H1 (cell line): ENCODE measurements around the gene NEK9. TPM values are rescaled to one million over a fixed set of nuclear protein-coding genes. Genes with fewer than 3 reads are reported as not detected.

Source experiments
- CTCF ChIA-PET: fragments of 300-600 bp; sonication (Branson Sonifier 250); formaldehyde crosslinking; loops from one replicate; lab custom pipeline; 2021; ENCODE audit not compliant: partially characterized antibody; lab: Charles Lee
- POLR2A ChIA-PET: fragments of 300-600 bp; sonication (Branson Sonifier 250); formaldehyde crosslinking; loops from one replicate; lab custom pipeline; 2021; ENCODE audit warnings: inconsistent platforms; ENCODE audit not compliant: partially characterized antibody; lab: Charles Lee
- DNase-seq, 2 experiments: peaks; one replicate each; pipeline versions ENCODE4 v3.0.0 to v3.0.0-alpha.2; 2010 to 2022; ENCODE audit warnings: low spot score in 2 of 2, low read depth in 1 of 2, mixed read lengths in 1 of 2
- FAIRE-seq: peaks from 2 replicates; lab custom pipeline; 2011; peaks lifted over from hg19 to GRCh38; lab: Jason Lieb, UNC
- H2AFZ ChIP-seq: 2 replicates; pipeline ENCODE4 v1.8.1; 2012; ENCODE audit warnings: low read length, inconsistent platforms
- H2AK5ac ChIP-seq: 2 replicates; pipeline ENCODE4 v1.6.1; 2013; ENCODE audit warnings: low read depth, low read length
- H2BK120ac ChIP-seq: replicated peaks from 2 replicates; pipeline ENCODE3; 2013; ENCODE audit warnings: low read depth, low read length, inconsistent platforms
- H2BK12ac ChIP-seq: 2 replicates; pipeline ENCODE4 v1.6.1; 2013; ENCODE audit warnings: low read depth, low read length
- H2BK15ac ChIP-seq: 2 replicates; pipeline ENCODE4 v1.6.1; 2013; ENCODE audit warnings: low read length
- H2BK20ac ChIP-seq: 2 replicates; pipeline ENCODE4 v1.6.1; 2013; ENCODE audit warnings: low read length
- H2BK5ac ChIP-seq: 2 replicates; pipeline ENCODE4 v1.6.1; 2013; ENCODE audit warnings: low read depth, low read length
- H3K14ac ChIP-seq: 2 replicates; pipeline ENCODE4 v1.6.1; 2013; ENCODE audit warnings: inconsistent platforms; ENCODE audit not compliant: insufficient read length
- H3K18ac ChIP-seq: 2 replicates; pipeline ENCODE4 v1.6.1; 2013; ENCODE audit warnings: low read length; ENCODE audit errors: extremely low read depth
- H3K23ac ChIP-seq: 2 replicates; pipeline ENCODE4 v1.6.1; 2013; ENCODE audit warnings: inconsistent platforms; ENCODE audit not compliant: insufficient read length
- H3K23me2 ChIP-seq: 2 replicates; pipeline ENCODE4 v1.6.1; 2013; ENCODE audit warnings: low read depth, low read length
- H3K27ac ChIP-seq: 2 replicates; pipeline ENCODE4 v1.6.1; 2011; ENCODE audit warnings: low read depth, low read length, inconsistent platforms
- H3K27me3 ChIP-seq, 4 experiments: replicated peaks in 1 of 4; 1 replicate in 1 of 4; 2 replicates in 3 of 4; pipeline versions ENCODE4 v1.6.1 to v1.8.1; 2011 to 2013; ENCODE audit warnings: low read length in 3 of 4, mild to moderate bottlenecking in 3 of 4, inconsistent platforms in 2 of 4, mixed read lengths in 2 of 4, moderate library complexity in 1 of 4; ENCODE audit not compliant: control insufficient read depth in 3 of 4, insufficient read depth in 3 of 4; ENCODE audit errors: extremely low read depth in 1 of 4
- H3K36me3 ChIP-seq, 4 experiments: 2 replicates each; pipeline versions ENCODE4 v1.6.1 to v1.8.1; 2011 to 2013; ENCODE audit warnings: mild to moderate bottlenecking in 4 of 4, low read length in 3 of 4, moderate library complexity in 2 of 4, control low read depth in 1 of 4, inconsistent platforms in 1 of 4; ENCODE audit not compliant: insufficient read depth in 4 of 4, control insufficient read depth in 2 of 4
- H3K4ac ChIP-seq: replicated peaks from 2 replicates; pipeline ENCODE3; 2013; ENCODE audit warnings: low read length, low read depth, mixed read lengths, inconsistent platforms; ENCODE audit not compliant: insufficient read length
- H3K4me1 ChIP-seq, 4 experiments: replicated peaks in 1 of 4; 1 replicate in 1 of 4; 2 replicates in 3 of 4; pipeline versions ENCODE4 v1.6.1 to v1.8.1; 2011 to 2013; ENCODE audit warnings: low read length in 3 of 4, inconsistent platforms in 2 of 4, mixed read lengths in 1 of 4; ENCODE audit not compliant: insufficient read depth in 4 of 4, control insufficient read depth in 3 of 4
- H3K4me2 ChIP-seq, 2 experiments: 2 replicates each; pipeline versions ENCODE4 v1.6.1 to v1.8.1; 2011 to 2013; ENCODE audit warnings: low read depth in 2 of 2, low read length in 2 of 2, control low read depth in 1 of 2, inconsistent platforms in 1 of 2, mild to moderate bottlenecking in 1 of 2; ENCODE audit not compliant: insufficient read depth in 1 of 2
- H3K4me3 ChIP-seq, 4 experiments: fragments of 200-600, 300-600 bp in 1 of 4; sonication (generic), shearing (Covaris generic), sonication (Bioruptor Twin) in 1 of 4; 2 replicates each; pipeline versions ENCODE4 v1.5.1 to v1.8.1; 2011 to 2016; ENCODE audit warnings: low read length in 4 of 4, low read depth in 3 of 4, control low read depth in 2 of 4, inconsistent platforms in 2 of 4, mild to moderate bottlenecking in 2 of 4, mixed read lengths in 1 of 4, moderate library complexity in 1 of 4; ENCODE audit not compliant: insufficient read depth in 2 of 4; ENCODE audit errors: extremely low read depth in 1 of 4
- H3K56ac ChIP-seq: replicated peaks from 2 replicates; pipeline ENCODE3; 2013; ENCODE audit warnings: low read depth, mild to moderate bottlenecking, mixed read lengths, low read length, inconsistent platforms; ENCODE audit not compliant: insufficient read length
- H3K79me1 ChIP-seq: 2 replicates; pipeline ENCODE4 v1.6.1; 2013; ENCODE audit warnings: low read depth, low read length, control low read depth
- H3K79me2 ChIP-seq, 2 experiments: 2 replicates each; pipeline versions ENCODE4 v1.6.1 to v1.8.1; 2012 to 2013; ENCODE audit warnings: low read length in 2 of 2, mild to moderate bottlenecking in 2 of 2, inconsistent platforms in 1 of 2; ENCODE audit not compliant: insufficient read depth in 2 of 2, control insufficient read depth in 1 of 2
- H3K9ac ChIP-seq, 4 experiments: replicated peaks in 1 of 4; 1 replicate in 1 of 4; 2 replicates in 3 of 4; pipeline versions ENCODE4 v1.6.1 to v1.8.1; 2011 to 2013; ENCODE audit warnings: low read depth in 3 of 4, low read length in 3 of 4, control low read depth in 2 of 4, mild to moderate bottlenecking in 2 of 4, moderate library complexity in 2 of 4, inconsistent platforms in 1 of 4; ENCODE audit errors: extremely low read depth in 1 of 4
- H3K9me3 ChIP-seq, 2 experiments: 2 replicates each; pipeline versions ENCODE4 v1.6.1 to v1.8.1; 2012 to 2013; ENCODE audit warnings: mild to moderate bottlenecking in 2 of 2, moderate library complexity in 2 of 2, control low read depth in 1 of 2, inconsistent platforms in 1 of 2, low read depth in 1 of 2, low read length in 1 of 2, mixed read lengths in 1 of 2; ENCODE audit not compliant: insufficient read depth in 2 of 2
- H4K20me1 ChIP-seq, 2 experiments: replicated peaks in 1 of 2; 2 replicates each; pipeline versions ENCODE3 to v1.8.1; 2011 to 2013; ENCODE audit warnings: inconsistent platforms in 2 of 2, low read length in 2 of 2, mild to moderate bottlenecking in 1 of 2; ENCODE audit not compliant: insufficient read depth in 2 of 2, control insufficient read depth in 1 of 2
- H4K5ac ChIP-seq: 2 replicates; pipeline ENCODE4 v1.6.1; 2013; ENCODE audit warnings: low read length, low read depth, mixed read lengths, inconsistent platforms; ENCODE audit not compliant: insufficient read length
- H4K8ac ChIP-seq: 2 replicates; pipeline ENCODE4 v1.8.0; 2013; ENCODE audit warnings: mild to moderate bottlenecking, moderate library complexity, low read length, inconsistent platforms; ENCODE audit not compliant: insufficient read depth; ENCODE audit errors: extremely low read depth
- H4K91ac ChIP-seq: replicated peaks from 2 replicates; pipeline ENCODE3; 2013; ENCODE audit warnings: low read length, mixed read lengths, inconsistent platforms; ENCODE audit not compliant: insufficient read length
- BCL11A ChIP-seq, 2 experiments: IDR thresholded peaks; one replicate each; pipeline ENCODE4 v1.6.1; 2011; ENCODE audit warnings: low read depth in 2 of 2, low read length in 2 of 2, mild to moderate bottlenecking in 2 of 2
- CBX8 ChIP-seq: fragments of 300-800, 300-1000 bp; sonication (generic); IDR thresholded peaks from 2 replicates; pipeline ENCODE4 v1.7.1; 2016; ENCODE audit warnings: low read depth, low read length, borderline replicate concordance
- EGR1 ChIP-seq: IDR thresholded peaks from 2 replicates; pipeline ENCODE4 v1.6.1; 2011; ENCODE audit warnings: low read depth, low read length, borderline replicate concordance
- GABPA ChIP-seq: IDR thresholded peaks from 2 replicates; pipeline ENCODE4 v1.6.1; 2011; ENCODE audit warnings: mild to moderate bottlenecking, low read length, moderate library complexity, borderline replicate concordance; ENCODE audit not compliant: insufficient read depth
- GTF2F1 ChIP-seq: IDR thresholded peaks from 2 replicates; pipeline ENCODE4 v1.6.1; 2012; ENCODE audit warnings: low read depth, low read length, improper control_type of control experiment, borderline replicate concordance
- NANOG ChIP-seq: IDR thresholded peaks from 2 replicates; pipeline ENCODE4 v1.6.1; 2011; ENCODE audit warnings: low read length, low read depth, mild to moderate bottlenecking, inconsistent platforms; ENCODE audit not compliant: insufficient read depth, poor library complexity, severe bottlenecking
- RAD21 ChIP-seq, 2 experiments: IDR thresholded peaks in 1 of 2; conservative IDR thresholded peaks in 1 of 2; 2 replicates each; pipeline ENCODE4 v1.6.1; 2011; ENCODE audit warnings: low read depth in 2 of 2, low read length in 2 of 2, improper control_type of control experiment in 1 of 2, inconsistent platforms in 1 of 2, mild to moderate bottlenecking in 1 of 2, moderate library complexity in 1 of 2
- RXRA ChIP-seq: IDR thresholded peaks from 2 replicates; pipeline ENCODE4 v1.6.1; 2011; ENCODE audit warnings: low read depth, mild to moderate bottlenecking, low read length, moderate library complexity; ENCODE audit not compliant: insufficient read depth
- SAP30 ChIP-seq: fragments of 300-600 bp; sonication (generic); IDR thresholded peaks from 2 replicates; pipeline ENCODE4 v1.7.1; 2012; ENCODE audit warnings: low read length, moderate library complexity, mild to moderate bottlenecking, inconsistent platforms; ENCODE audit not compliant: insufficient read depth, insufficient replicate concordance
- SP4 ChIP-seq: IDR thresholded peaks from 2 replicates; pipeline ENCODE4 v1.6.1; 2012; ENCODE audit warnings: low read length, inconsistent platforms
- TEAD4 ChIP-seq: IDR thresholded peaks from 2 replicates; pipeline ENCODE4 v1.6.1; 2012; ENCODE audit warnings: low read depth, low read length, inconsistent platforms, mixed read lengths
- YY1 ChIP-seq: IDR thresholded peaks from 2 replicates; pipeline ENCODE4 v1.6.1; 2011; ENCODE audit warnings: low read depth, mild to moderate bottlenecking, low read length
- WGBS, 2 experiments: shearing (Covaris generic) in 1 of 2; methylation state at CpG; one replicate each; pipeline versions ENCODE4 v1.1.6 to v1.1.7; 2013 to 2015; ENCODE audit warnings: low lambda C conversion rate in 2 of 2, mixed read lengths in 2 of 2, inconsistent platforms in 1 of 2, low coverage in 1 of 2, missing lambda C conversion rate in 1 of 2; ENCODE audit not compliant: insufficient replicate concordance in 2 of 2, insufficient coverage in 1 of 2, insufficient read length in 1 of 2; ENCODE audit errors: extremely low coverage in 1 of 2, missing lambda C conversion rate in 1 of 2; 5-methylcytosine and 5-hydroxymethylcytosine counted together
- polyA plus RNA-seq, 7 experiments: library from polyadenylated mRNA; depleted of rRNA in 3 of 7; stranded (reverse) in 5 of 7; unstranded in 2 of 7; fragments of >200 nt in 5 of 7; fragments of 200-250 nt in 2 of 7; gene quantifications; 1 replicate in 5 of 7; 2 replicates in 1 of 7; 4 replicates in 1 of 7; pipeline versions ENCODE4 v1.2.1 to v1.2.3, GENCODE V29; 2011 to 2013; ENCODE audit warnings: missing spikeins in 2 of 7, mixed read lengths in 2 of 7
- total RNA-seq: library from RNA; stranded (reverse); fragmentation: NEBNext Ultra II Directional; extraction: Animal tissue kit (Norgen Biotek cat#: 25700); gene quantifications from 2 replicates; pipeline ENCODE4 v1.2.1, GENCODE V29; 2021
- TF ChIP-seq, protein P1 (sequence below): IDR thresholded peaks from 2 replicates; pipeline ENCODE4 v1.6.1; 2012; ENCODE audit warnings: inconsistent platforms

Gene NEK9
- total and polyA plus RNA-seq, 2 of the 8 experiments (the other 6 are each of a cell fraction or from before 2014, with no cell fraction given) = 16.0 to 43.6 TPM

DNA sequence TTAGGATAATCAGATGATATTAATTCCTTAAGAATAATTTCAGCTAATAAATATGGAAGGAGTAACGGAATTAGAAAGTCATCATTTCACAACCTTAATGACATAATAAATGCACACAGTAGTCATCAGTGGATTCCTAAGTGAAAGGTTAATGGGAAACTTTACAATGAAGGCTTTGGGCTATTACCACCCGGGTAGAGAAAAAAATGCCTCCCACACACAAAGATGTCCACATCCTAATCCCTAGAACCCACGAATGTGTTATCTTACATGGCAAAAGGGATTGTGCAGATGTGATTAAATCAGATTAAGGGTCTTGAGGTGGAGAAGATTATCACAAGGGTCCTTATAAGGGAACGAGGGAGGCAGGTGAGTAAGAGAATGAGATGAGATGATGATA is 43.9 kb upstream of the NEK9 start:
- H3K27me3 ChIP-seq = no peaks in the 10 kb centered on the region
- H2BK15ac ChIP-seq = no peak overlapping the region
- H3K56ac ChIP-seq = no peak overlapping the region
- DNase-seq (no peak), FAIRE-seq (no peak)
- peaks cover 6% of the 10 kb centered on the region; the same call in 1 of the 2 replicates for H3K79me1 ChIP-seq
- H3K14ac ChIP-seq = no peak overlapping the region
- H2BK20ac ChIP-seq = no peak overlapping the region
- POLR2A ChIA-PET = no interaction called here
- H3K79me2 ChIP-seq = peaks cover 24 to 95% of the 10 kb centered on the region in 2 experiments
- H3K27ac ChIP-seq = no peak overlapping the region
- WGBS, 2 experiments = 96% methylated on average over 4 of the region's 4 CpGs; no CpG with 5 or more reads in 1 of the 2 experiments
- no peaks in the 10 kb centered on the region for H3K36me3 ChIP-seq
- H3K4me1 ChIP-seq = no peaks in the 10 kb centered on the region
- H3K18ac ChIP-seq = no peak overlapping the region
- H4K20me1 ChIP-seq = peaks cover 4 to 9% of the 10 kb centered on the region in 2 experiments
- no peak overlapping the region for H3K4ac ChIP-seq
- H3K23ac ChIP-seq = no peak overlapping the region
- H3K9ac ChIP-seq = no peak overlapping the region
- no peak overlapping the region for H2AK5ac ChIP-seq
- H4K91ac ChIP-seq = no peak overlapping the region
- no peak overlapping the region for H4K8ac ChIP-seq
- no peak overlapping the region for H2BK120ac ChIP-seq
- H4K5ac ChIP-seq = no peak overlapping the region
- no peak overlapping the region for H2BK12ac ChIP-seq
- H3K4me2 ChIP-seq = no peak overlapping the region
- no peak overlapping the region for H2BK5ac ChIP-seq
- no peaks in the 10 kb centered on the region; the same call in 1 of the 2 replicates for H3K23me2 ChIP-seq
- TF ChIP-seq GABPA (no peak), SAP30 (no peak), TEAD4 (no peak), CBX8 (no peak), RAD21 (IDR thresholded peaks at IDR 0.05 in 1 of 2, conservative IDR thresholded peaks at IDR 0.05 in 1 of 2; ENCODE audit: low read depth in 2 of 2, low read length in 2 of 2) (no peak), GTF2F1 (no peak), BCL11A (IDR thresholded peaks at IDR 0.05; ENCODE audit: low read depth in 2 of 2, low read length in 2 of 2) (no peak), NANOG (no peak), YY1 (no peak), SP4 (no peak), EGR1 (no peak), RXRA (no peak)
- TF ChIP-seq, protein P1, sequence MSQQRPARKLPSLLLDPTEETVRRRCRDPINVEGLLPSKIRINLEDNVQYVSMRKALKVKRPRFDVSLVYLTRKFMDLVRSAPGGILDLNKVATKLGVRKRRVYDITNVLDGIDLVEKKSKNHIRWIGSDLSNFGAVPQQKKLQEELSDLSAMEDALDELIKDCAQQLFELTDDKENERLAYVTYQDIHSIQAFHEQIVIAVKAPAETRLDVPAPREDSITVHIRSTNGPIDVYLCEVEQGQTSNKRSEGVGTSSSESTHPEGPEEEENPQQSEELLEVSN = no peak
- no peak overlapping the region for H3K4me3 ChIP-seq
- CTCF ChIA-PET = interaction anchor here (0.7 kb wide), 1 partner anchor 85 kb away, joined by 3 read pairs; no protein-coding TSS in a partner anchor
- no peaks in the 10 kb centered on the region for H3K9me3 ChIP-seq
- no peak overlapping the region for H2AFZ ChIP-seq
